ENCODE results near the gene ABCC3.

ABCC3 gene

GRCh38 chr17:50681263-50682200, 46.9 kb downstream of the ABCC3 start:
- TF ChIP-seq GATA3 (IDR thresholded peaks at IDR 0.05; ENCODE audit: low read depth, low read length) (no peak), GATA2 (IDR thresholded peaks at IDR 0.05; ENCODE audit: low read depth, low read length) (no peak)

- no peak for TF ChIP-seq GATA3 (IDR thresholded peaks at IDR 0.05; ENCODE audit: low read depth, low read length)
- TF ChIP-seq GATA2 (IDR thresholded peaks at IDR 0.05; ENCODE audit: low read depth, low read length), result no peak
These were observed 47.8 kb downstream of the ABCC3 start for GRCh38 chr17:50682441-50682840.

- TF ChIP-seq GATA2 (IDR thresholded peaks at IDR 0.05; ENCODE audit: low read depth, low read length), result no peak
- TF ChIP-seq GATA3 (IDR thresholded peaks at IDR 0.05; ENCODE audit: low read depth, low read length), result no peak
These were observed 48.3 kb downstream of the ABCC3 start for GRCh38 chr17:50682938-50683337.

- TF ChIP-seq GATA3 (IDR thresholded peaks at IDR 0.05; ENCODE audit: low read depth, low read length) (no peak), GATA2 (IDR thresholded peaks at IDR 0.05; ENCODE audit: low read depth, low read length) (no peak)
These were observed 49.0 kb downstream of the ABCC3 start for GRCh38 chr17:50683434-50684287.

GRCh38 chr17:50684288-50684611, 49.6 kb downstream of the ABCC3 start:
- TF ChIP-seq GATA3 (IDR thresholded peaks at IDR 0.05; ENCODE audit: low read depth, low read length) (no peak), GATA2 (IDR thresholded peaks at IDR 0.05; ENCODE audit: low read depth, low read length) (no peak)

GRCh38 chr17:50684612-50685333, 50.1 kb downstream of the ABCC3 start:
- TF ChIP-seq GATA3 (IDR thresholded peaks at IDR 0.05; ENCODE audit: low read depth, low read length) (no peak), GATA2 (IDR thresholded peaks at IDR 0.05; ENCODE audit: low read depth, low read length) (no peak)

- TF ChIP-seq GATA3 (IDR thresholded peaks at IDR 0.05; ENCODE audit: low read depth, low read length), result no peak
- TF ChIP-seq GATA2 (IDR thresholded peaks at IDR 0.05; ENCODE audit: low read depth, low read length), result no peak
These were observed 50.6 kb downstream of the ABCC3 start for GRCh38 chr17:50685334-50685665.

GRCh38 chr17:50685691-50686493, 51.2 kb downstream of the ABCC3 start:
- no peak for TF ChIP-seq GATA2 (IDR thresholded peaks at IDR 0.05; ENCODE audit: low read depth, low read length)
- TF ChIP-seq GATA3 (IDR thresholded peaks at IDR 0.05; ENCODE audit: low read depth, low read length), result no peak

- no peak for TF ChIP-seq GATA2 (IDR thresholded peaks at IDR 0.05; ENCODE audit: low read depth, low read length)
- TF ChIP-seq GATA3 (IDR thresholded peaks at IDR 0.05; ENCODE audit: low read depth, low read length), result no peak
These were observed 52.0 kb downstream of the ABCC3 start for GRCh38 chr17:50686494-50687199.

- TF ChIP-seq GATA2 (IDR thresholded peaks at IDR 0.05; ENCODE audit: low read depth, low read length) (no peak), GATA3 (IDR thresholded peaks at IDR 0.05; ENCODE audit: low read depth, low read length) (no peak)
These were observed 52.8 kb downstream of the ABCC3 start for GRCh38 chr17:50687200-50688066.

- no peak for TF ChIP-seq GATA3 (IDR thresholded peaks at IDR 0.05; ENCODE audit: low read depth, low read length)
- no peak for TF ChIP-seq GATA2 (IDR thresholded peaks at IDR 0.05; ENCODE audit: low read depth, low read length)
These were observed 53.6 kb downstream of the ABCC3 start for GRCh38 chr17:50688245-50688644.

GRCh38 chr17:50689251-50689650, 54.6 kb downstream of the ABCC3 start:
- TF ChIP-seq GATA2 (IDR thresholded peaks at IDR 0.05; ENCODE audit: low read depth, low read length) (no peak), GATA3 (IDR thresholded peaks at IDR 0.05; ENCODE audit: low read depth, low read length) (no peak)
